Stimulated activated CD8-positive, alpha-beta memory T cell treated with anti-CD3 and anti-CD28 coated beads, Interleukin-15, amount 100 ng/mL, for 4 hours (primary cell): ENCODE data around the gene TOX2.

Source experiments
- DNase-seq, 2 donors: peaks; one replicate each; pipeline ENCODE4 v3.0.0-alpha.2; 2020; ENCODE audit warnings: low read depth in 2 of 2

The TOX2 gene

GRCh38 chr20:43959079-43959919, 44.6 kb downstream of the TOX2 start:
- no peak for DNase-seq

- no peak for DNase-seq
Measured at GRCh38 chr20:43959920-43960227, 45.2 kb downstream of the TOX2 start.

- no peak for DNase-seq
Measured at GRCh38 chr20:43960231-43960630, 45.6 kb downstream of the TOX2 start.

GRCh38 chr20:43961116-43961515, 46.5 kb downstream of the TOX2 start:
- no peak for DNase-seq

- DNase-seq = no peak
Measured at GRCh38 chr20:43961541-43962471, 47.2 kb downstream of the TOX2 start.

- no peak for DNase-seq
Measured at GRCh38 chr20:43962530-43962929, 47.9 kb downstream of the TOX2 start.

GRCh38 chr20:43963233-43963632, 48.6 kb downstream of the TOX2 start:
- no peak for DNase-seq

GRCh38 chr20:43963872-43964791, 49.5 kb downstream of the TOX2 start:
- DNase-seq = no peak

- DNase-seq = no peak
Measured at GRCh38 chr20:43968341-43969000, 53.8 kb downstream of the TOX2 start.

GRCh38 chr20:43969028-43969447, 54.4 kb downstream of the TOX2 start:
- no peak for DNase-seq

- no peak for DNase-seq
Measured at GRCh38 chr20:43969501-43970182, 55.0 kb downstream of the TOX2 start.

GRCh38 chr20:43971267-43971666, 56.6 kb downstream of the TOX2 start:
- DNase-seq = no peak

- DNase-seq = no peak
Measured at GRCh38 chr20:43972051-43972450, 57.4 kb downstream of the TOX2 start.

- no peak for DNase-seq
Measured at GRCh38 chr20:43972692-43973091, 58.0 kb downstream of the TOX2 start.

- no peak for DNase-seq
Measured at GRCh38 chr20:43973231-43973630, 58.6 kb downstream of the TOX2 start.

GRCh38 chr20:43973671-43974450, 59.2 kb downstream of the TOX2 start:
- no peak for DNase-seq

- no peak for DNase-seq
Measured at GRCh38 chr20:43974695-43975094, 60.0 kb downstream of the TOX2 start.

- DNase-seq = no peak
Measured at GRCh38 chr20:43975096-43975768, 60.6 kb downstream of the TOX2 start.

- no peak for DNase-seq
Measured at GRCh38 chr20:43976547-43976946, 61.9 kb downstream of the TOX2 start.
